GM03348 (cell line): ENCODE data around the gene TBCCD1.
"Not testable (repeated sequence)": the region's sequence is repeated elsewhere in the genome, so short reads cannot be mapped to it uniquely, and the experiment has no call there.

ENCODE experiments used
- DNase-seq: peaks from one replicate; pipeline ENCODE4 v3.0.0; 2012; ENCODE audit warnings: low spot score

TBCCD1 gene

DNA sequence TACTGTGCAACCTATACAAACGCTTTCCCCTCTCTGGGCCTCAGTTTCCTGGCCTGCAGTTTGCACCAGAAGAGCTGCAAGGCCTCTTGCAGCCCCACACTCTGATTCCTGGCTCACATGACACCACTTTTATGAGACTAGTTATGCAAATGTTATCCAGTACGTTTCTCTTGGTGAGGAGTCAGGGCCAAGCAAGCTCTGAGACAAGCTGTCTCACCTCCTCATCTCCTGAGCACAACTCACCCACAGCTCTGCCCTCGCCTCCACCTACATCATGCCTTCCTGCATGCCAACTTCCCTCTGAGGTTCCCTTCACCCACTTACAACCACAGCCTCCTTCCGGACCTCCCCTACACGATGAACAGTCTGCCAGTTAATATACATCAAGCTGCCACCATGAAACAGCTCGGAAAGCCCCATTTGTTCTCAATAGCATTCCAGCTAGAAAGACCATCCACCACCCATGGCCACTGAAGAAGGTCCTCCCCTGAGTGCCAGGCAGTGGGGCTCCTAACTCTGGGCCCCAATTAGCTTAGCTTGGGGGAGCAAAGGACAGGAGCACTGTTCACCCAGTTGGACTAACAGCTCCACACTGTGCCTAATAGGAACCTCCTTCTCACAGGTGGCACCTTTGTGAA lies 48.0 kb downstream of the TBCCD1 start:
- DNase-seq: no peak

DNA sequence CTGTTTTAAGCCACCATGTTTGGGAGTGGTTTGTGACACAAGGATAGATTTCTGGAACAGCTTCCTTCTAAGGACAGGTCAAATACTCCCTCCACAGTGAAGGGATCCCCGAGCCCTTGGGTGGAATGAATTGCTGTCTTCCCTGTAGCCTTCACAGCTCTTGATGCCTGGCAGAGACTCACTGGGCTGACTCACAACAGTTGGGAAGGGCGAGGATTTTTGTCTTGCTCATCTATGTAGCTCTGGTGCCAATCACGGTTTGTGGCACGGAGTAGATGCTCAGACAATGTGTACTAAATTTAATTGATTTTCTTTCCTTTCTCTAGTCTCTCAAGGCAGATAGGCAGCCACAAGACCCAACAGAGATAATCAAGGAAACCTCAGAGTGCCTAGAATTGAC lies 49.9 kb downstream of the TBCCD1 start:
- DNase-seq: no peak

DNA sequence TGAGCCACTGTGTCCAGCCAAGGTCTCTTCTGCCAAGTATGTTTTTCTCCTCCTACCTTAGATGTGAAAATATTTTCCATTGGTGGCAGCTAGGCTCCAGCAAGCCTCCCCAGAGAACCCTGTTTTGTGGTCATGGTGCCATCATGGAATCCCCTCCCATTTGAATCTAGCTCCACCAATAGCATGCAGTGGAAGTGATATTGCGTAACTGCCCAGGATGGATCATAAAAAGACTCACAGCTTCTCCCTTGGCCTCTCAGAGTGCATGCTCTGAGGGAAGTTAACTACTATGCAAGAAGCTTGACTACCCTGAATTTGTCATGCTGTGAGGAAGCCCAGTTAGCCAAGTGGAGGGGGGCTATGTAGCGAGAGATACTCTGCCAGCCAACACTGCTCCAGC lies 50.5 kb downstream of the TBCCD1 start:
- no peak for DNase-seq

DNA sequence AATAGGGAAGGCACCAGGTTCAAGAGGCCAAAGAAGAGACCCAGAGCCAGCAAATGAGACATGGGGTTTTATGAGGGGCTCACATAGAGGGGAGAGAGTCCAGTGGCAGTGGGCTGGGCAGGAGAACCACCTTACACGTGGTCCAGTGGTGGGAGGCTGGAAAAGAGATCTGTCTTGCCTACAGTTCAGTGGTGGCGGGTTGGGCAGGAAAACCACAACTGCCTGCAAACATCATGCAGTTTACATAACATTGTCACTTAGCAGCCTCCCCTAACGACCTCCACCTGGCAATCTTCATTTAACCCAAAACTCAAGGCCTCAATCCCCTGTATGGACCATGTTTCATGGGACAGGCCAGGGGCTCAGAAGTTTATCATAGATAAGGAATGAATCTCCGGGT lies 52.0 kb downstream of the TBCCD1 start:
- DNase-seq: no peak

DNA sequence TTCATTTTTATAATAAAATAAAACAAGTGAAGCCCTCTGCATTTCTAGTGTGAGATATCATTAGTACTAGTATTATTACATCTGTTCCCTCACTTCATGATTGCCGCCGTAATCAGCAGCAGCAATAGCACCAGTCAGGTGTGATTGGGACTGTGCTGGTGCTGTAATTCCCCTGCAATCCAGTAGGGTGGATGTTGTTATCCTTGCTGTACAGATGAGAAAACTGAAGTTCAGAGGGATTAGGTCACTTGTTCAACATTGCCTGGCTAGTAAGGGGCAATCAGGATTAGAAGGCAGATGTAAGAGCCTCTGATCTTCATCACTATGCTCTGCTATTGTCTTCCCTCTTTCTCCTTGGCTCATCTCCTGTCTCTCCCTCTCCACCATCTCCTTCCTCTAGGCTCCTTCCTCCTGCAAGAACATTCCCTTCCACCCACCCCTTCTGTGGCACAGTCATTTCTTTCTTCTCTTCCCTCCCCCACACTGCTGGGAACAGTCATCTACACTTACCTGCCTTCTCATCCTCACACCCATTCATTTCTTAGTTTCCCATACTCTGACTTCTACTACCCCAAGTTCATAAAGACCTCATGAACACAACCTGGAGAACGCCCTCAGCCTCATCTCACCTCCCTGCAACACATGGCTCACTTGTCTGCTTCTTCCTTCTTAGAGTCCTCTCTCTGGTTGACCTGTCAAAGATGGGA lies 52.7 kb downstream of the TBCCD1 start:
- no peak for DNase-seq

DNA sequence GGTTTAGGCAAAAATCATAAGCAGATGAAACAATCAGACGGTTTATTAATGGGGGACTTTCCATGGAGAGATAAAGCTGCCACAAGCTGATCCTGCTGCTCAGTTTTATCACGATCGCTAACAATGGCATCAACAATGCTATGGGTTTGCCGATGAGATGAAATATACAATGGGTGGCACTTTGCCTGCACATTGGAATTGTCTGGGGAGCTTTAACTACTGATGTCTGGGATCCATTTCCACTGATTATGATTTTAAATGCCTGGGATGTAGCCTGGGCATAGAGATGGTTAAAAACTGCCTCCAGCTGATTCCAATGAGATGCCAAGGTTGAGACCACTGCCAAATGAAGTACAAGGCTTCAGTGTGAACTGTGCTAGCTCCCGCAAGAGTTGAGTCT lies 53.8 kb downstream of the TBCCD1 start:
- DNase-seq: no peak

DNA sequence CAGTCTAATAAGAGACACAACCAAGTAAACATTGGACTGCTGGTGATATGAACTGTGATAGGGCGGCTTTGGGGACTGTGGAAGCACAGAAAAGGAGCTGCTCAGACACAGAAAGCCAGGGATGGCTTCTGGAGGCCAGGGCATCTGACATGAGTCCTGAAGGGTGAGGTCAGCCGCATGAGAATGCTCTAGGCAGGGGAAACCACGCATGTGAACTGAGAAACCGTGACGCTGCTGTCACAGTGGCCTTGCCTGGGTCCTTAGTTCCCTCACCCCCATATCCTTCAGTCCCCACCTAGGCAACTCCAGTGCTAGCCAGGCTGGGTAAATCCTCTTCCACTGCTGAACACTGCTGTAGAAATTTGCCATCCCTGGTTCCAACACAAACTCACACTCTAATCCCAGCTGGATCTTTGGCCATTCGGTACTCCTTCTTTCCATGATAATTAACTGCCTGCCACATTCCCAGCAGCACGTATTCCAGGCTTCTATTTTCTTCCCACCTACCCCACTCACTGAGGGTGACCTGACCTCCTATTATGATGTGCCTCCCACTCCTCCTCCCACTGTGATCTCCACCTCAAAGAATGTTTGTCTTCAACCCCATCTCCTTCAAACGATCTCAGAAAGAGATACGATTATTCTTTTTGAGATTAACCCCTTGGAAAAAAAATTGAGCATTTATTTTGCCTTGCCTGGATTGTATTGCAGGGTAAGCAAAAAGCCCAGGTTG lies 54.4 kb downstream of the TBCCD1 start:
- no peak for DNase-seq

DNA sequence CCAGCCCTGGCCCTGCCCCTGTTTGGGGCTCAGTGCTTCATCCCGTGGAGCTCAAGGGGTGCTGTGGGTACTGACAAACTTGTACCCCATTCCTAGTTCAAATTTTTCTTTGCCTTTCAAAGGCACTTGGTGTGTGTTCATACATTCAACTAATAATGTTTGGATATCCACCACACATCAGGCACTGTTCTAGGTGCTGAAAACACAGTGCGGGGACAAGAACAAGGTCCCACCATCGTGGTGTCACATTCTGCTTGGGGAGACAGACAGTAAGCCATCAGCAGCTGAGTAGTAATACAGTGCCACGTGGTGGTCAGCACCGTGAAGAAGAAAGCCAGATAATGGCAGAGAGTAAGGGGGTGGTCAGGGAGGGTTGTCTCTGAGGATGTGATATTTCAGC lies 55.4 kb downstream of the TBCCD1 start:
- no peak for DNase-seq

DNA sequence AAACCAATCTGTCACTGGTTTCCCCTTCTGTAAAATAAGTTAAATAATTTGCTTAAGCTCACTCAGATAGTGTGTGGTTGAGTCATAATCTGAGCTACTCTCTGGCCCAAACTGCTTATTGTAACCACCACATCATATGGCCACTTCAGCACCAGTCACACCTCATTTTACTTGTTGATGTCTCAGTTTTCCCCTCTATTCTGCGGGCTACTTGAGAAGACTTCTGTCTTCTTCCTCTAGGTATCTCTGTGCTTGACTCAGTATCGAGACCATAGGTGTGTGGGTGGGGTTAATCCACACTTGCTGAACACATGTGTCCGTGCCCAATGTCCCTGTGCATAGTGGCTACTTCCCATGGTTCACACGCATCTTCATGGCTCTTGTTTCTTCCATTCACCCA lies 55.9 kb downstream of the TBCCD1 start:
- no peak for DNase-seq

DNA sequence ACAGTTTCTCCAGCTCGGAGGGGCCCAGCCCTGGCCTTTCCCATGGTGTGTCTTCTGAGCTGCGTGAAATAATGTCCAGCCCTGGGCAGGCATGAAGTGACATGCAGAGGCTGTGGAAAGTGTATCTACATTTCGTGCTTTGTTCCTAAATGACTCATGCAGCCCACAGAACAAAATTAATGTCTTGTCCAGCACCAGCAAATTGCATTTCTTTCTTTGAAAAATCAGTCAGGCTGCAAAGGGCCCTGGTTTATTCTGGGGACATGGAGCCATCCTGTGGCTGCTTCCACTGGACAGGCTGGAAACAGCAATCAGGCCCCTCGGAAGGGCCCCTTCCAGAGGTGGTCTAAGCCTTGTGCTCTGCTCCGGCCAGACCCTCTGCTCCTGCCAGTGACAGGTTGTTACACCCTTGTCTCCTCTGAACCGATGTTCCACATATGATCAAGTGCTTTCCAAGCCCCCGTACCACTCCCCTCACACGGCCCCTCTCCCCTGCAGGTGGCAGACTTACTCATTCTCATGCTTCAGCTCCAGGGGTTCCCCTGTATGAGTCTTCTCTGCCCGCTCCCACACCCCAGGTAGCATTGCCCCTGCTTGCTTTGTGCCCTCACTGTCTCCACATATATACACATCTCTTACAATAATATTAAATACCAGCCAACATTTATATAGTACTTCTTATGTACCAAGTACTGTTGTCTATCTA lies 56.6 kb downstream of the TBCCD1 start:
- DNase-seq: no peak

DNA sequence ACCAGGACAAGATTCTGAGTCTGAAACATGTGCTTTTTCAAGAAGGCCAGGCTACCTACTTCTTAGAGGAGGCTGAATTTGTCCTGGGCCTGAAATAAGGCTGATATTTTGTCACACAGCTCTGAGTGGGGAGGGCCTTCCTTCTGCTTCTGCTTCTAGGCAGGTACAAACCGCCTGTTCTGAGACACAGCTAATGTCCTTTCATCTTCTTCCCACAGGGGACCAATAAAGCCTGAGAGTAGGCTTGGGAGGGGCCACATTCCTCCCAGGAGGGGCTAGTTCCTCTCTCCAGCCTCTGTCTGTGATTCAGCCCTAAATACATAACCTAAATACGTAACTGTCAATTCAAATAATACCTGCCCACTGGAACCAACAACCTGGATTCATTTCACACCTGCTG lies 57.7 kb downstream of the TBCCD1 start:
- DNase-seq: no peak

DNA sequence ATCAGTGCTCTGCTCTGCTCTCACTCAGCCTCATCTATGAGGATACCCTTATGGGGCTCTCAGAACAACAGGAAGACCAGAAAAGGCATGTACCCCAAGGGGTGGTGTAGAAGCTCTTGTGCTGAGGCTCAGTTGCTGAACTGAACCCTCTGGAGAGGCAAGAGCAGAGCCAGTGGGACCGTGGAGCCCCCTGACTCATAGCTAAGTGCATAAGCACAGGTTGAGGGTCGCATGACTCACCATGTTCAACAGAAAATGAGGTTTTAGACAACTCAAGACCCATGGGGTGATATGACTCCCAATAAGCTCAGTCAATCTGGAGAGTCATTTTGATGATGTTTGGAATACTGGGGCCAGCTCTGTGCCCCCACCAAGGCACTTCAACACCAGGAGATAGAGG lies 60.3 kb downstream of the TBCCD1 start:
- no peak for DNase-seq

DNA sequence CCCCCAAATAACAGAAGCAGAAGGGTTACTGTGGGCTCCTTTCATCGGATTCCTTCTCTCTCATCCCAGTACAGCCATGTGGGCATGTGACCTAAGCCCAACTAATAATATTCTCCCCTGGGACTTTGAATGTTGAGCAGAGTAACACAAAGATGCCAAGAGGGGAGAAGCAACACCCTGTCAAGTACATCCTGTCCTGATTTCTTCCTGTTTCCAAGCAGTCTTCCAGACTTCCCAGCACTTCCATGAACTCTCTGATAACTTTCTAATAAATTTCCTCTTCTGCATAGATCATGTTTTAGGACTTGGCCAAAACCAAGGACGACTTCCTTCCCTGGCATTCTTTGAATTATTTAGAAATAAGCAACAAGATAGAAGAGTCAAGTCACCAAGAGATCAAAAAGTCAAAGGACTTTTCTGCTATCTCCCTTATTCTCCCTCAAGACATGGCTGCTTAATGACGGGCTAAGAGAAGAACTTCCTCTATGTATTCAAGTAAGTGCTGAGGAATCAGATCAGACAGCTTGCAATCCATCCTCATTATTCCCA lies 60.9 kb downstream of the TBCCD1 start:
- DNase-seq: no peak

DNA sequence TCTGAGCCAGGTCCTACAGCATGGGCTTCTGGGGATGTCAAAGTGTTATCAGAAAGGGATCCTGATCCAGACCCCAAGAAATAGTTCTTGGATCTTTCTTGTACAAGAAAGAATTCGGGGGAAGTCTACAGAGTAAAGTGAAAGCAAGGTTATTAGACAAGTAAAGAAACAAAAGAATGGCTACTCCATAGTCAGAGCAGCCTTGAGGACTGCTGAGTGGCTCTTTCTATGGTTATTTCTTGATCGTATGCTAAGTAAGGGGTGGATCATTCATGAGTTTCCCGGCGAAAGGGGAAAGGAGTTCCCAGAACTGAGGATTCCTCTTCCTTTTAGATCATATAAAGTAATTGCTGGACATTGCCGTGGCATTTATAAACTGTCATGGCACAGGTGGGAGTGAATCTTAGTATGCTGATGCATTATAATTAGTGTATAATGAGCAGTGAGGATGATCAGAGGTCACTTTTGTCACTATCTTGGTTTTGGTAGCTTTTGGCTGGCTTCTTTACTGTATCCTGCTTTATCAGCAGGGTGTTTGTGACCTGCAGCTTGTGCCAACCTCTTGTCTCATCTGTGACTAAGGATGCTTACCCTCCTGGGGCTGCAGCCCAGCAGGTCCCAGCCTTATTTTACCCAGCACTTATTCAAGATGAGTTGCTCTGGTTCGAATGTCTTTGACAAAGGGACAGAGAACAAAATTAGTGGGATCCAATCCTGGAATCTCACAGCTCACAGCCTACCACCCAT lies 64.0 kb downstream of the TBCCD1 start:
- DNase-seq: no peak

DNA sequence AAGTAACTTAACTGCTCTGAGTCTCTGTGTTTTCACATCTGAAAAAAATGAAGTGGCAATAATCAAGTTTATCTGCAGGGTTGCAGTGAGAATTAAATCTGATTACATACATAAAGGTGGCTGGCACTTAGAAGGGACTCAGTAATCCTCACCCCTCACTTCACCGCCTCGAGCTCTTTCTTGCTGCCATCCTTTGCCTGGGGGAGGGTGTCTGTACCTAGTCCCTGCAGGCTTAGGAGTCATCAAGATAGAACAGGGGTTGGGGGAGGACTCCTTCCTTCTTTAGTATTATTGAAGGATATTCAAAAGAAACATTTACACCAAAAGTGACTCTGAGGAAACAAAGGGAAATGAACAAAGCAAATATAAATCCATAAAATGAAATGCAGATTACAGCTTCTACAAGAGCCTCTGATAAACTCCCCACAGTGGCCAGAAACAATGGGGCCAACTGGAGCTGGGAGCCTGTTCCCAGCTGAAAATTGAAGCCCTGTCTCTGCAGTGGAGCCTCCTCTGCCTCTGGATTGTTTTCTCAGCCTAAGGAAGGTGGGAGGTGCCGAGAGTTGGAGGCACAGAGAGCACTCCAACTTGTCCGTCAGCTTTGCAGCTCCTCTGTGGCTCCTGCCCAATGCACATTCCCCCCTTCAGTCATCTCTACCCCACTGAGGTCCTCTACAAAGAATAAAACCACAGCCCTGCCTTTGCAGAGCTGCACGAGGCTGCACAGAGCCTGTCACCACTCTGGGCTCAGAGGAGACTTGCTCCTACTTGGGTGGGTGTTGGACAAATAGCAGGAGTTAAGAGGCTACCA lies 64.8 kb downstream of the TBCCD1 start:
- DNase-seq: no peak

DNA sequence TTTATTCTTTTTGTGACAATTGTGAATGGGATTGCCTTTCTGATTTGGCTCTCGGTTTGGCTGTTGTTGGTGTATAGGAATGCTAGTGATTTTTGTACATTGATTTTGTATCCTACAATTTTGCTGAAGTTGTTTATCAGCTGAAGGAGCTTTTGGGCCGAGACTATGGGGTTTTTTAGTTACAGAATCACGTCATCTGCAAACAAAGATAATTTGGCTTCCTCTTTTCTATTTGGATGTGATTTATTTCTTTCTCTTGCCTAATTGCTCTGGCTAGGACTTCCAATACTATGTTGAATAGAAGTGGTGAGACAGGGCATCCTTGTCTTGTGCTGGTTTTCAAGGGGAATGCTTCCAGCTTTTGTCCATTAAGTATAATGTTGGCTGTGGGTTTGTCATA lies 67.2 kb downstream of the TBCCD1 start:
- not testable (repeated sequence) for DNase-seq

DNA sequence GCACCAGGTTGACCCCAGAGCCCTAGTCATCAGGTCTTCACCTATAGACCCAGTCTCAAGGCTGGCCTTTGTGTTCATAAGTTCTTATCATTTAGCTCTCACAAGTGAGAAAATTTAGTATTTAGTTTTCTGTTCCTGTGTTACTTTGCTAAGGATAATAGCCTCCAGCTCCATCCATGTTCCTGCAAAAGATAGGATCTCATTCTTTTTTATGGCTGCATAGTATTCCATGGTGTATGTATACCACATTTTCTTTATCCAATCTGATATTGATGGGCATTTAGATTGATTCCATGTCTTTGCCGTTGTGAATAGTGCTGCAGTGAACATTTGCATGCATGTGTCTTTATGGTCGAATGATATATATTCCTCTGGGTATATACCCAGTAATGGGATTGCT lies 69.1 kb downstream of the TBCCD1 start:
- DNase-seq: not testable (repeated sequence)

DNA sequence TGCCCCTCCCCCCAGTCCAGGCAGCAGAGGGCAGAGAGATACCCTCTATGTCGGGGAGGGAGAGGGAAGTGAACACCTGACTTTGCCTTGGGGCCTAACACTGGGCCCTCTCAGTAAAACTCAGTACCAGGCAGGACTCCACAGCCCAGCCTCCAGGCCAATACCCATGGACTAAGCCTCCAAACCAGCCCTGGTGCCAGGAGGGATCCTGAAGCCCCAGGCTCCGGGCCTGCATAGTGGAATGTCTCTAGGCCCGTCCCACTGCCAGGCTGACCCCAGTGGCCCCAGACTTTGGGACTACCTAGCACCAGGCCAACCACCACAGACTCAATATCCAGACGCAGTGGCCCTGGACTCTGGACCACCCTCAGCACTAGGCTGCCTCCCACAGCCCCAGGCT lies 69.5 kb downstream of the TBCCD1 start:
- no peak for DNase-seq

DNA sequence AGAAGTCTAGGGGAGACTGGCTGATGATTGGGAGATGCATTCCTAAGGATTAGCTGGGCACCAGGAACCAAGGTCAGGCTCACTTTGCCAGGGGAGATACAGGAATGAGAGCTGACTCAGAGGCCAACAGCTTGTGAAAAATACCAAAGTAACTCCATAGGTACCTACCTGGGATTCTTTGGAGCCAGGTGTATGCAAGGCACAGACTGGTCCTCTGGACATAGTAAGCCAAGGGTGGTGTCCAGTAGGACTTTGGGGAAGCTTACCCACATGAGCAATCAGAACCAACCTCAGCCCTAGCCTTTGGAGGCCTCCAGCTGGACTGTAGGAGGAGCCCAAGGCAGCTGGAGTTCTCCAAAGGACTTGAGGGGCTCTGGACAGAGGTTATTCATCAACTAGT lies 70.5 kb downstream of the TBCCD1 start:
- DNase-seq: no peak
